GM19463 (cell line): Measurements from ENCODE around the gene POM121C.
"Not testable (repeated sequence)": the region's sequence is repeated elsewhere in the genome, so short reads cannot be mapped to it uniquely, and the experiment has no call there.

Experiments
- ATAC-seq: cut with Tn5 transposase; IDR thresholded peaks from one replicate; pipeline ENCODE4 v1.9.1; 2021; ENCODE audit warnings: mild to moderate bottlenecking, moderate library complexity; ENCODE audit not compliant: unreplicated experiment

POM121C gene

GRCh38 chr7:75397865-75398264, 88.2 kb downstream of the POM121C start:
- ATAC-seq, result not testable (repeated sequence)

- ATAC-seq, result not testable (repeated sequence)
These were observed 90.8 kb downstream of the POM121C start, which contains the start of gene TRIM73 for GRCh38 chr7:75395329-75395728. Gene TRIM73 (plus strand): TSS chr7:75395629. CDS start chr7:75398934, 3,305 bp downstream.

DNA sequence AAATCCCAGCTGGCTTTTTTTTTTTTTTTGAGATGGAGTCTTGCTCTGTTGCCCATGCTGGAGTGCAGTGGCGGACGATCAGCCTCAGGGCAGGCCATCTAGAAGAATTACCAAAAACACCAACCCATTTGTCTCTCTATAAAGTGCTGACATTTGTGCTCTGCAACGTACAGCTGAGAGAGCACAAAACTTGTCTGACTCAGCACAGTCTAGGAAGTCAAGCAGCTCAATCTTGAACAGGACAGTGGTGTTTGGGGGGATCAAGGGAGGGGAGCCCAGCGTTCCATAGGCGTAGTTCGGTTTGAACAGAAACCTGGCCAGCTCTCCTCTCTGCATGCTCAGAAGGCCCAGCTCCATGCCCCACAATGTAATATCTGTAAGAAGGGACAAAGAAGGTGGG, 92.9 kb downstream of the POM121C start:
- ATAC-seq, result not testable (repeated sequence)

GRCh38 chr7:75374519-75375317, 111.4 kb downstream of the POM121C start:
- ATAC-seq, result not testable (repeated sequence)

DNA sequence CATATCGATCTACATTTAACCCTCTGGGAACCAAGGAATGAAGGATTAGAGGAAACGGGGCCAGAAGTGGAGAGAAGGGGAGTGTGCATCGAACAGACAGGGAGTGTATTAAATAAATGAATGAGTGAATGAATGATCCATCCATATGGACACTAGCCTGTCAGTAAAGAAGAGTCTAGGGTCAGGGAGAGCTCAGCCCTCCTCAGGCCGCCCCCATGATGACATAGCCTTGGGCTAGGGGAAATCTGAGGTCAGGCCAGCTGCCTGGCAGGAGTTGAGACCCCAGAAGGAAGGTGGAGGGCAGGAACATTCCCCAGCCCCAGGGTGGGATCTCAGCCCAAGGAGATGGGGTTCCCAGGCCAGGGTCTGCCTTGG, 112.0 kb downstream of the POM121C start:
- not testable (repeated sequence) for ATAC-seq

GRCh38 chr7:75367313-75367712, 118.8 kb downstream of the POM121C start:
- not testable (repeated sequence) for ATAC-seq
